ENCODE measurements around the gene ELFN1.

The ELFN1 gene

GRCh38 chr7:1758859-1759521 lies 88.9 kb downstream of the ELFN1 start:
- TF ChIP-seq, protein P1, sequence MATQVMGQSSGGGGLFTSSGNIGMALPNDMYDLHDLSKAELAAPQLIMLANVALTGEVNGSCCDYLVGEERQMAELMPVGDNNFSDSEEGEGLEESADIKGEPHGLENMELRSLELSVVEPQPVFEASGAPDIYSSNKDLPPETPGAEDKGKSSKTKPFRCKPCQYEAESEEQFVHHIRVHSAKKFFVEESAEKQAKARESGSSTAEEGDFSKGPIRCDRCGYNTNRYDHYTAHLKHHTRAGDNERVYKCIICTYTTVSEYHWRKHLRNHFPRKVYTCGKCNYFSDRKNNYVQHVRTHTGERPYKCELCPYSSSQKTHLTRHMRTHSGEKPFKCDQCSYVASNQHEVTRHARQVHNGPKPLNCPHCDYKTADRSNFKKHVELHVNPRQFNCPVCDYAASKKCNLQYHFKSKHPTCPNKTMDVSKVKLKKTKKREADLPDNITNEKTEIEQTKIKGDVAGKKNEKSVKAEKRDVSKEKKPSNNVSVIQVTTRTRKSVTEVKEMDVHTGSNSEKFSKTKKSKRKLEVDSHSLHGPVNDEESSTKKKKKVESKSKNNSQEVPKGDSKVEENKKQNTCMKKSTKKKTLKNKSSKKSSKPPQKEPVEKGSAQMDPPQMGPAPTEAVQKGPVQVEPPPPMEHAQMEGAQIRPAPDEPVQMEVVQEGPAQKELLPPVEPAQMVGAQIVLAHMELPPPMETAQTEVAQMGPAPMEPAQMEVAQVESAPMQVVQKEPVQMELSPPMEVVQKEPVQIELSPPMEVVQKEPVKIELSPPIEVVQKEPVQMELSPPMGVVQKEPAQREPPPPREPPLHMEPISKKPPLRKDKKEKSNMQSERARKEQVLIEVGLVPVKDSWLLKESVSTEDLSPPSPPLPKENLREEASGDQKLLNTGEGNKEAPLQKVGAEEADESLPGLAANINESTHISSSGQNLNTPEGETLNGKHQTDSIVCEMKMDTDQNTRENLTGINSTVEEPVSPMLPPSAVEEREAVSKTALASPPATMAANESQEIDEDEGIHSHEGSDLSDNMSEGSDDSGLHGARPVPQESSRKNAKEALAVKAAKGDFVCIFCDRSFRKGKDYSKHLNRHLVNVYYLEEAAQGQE (IDR thresholded peaks at IDR 0.05; ENCODE audit: insufficient read depth in 1 of 2, low read depth in 2 of 2, low read length in 2 of 2), result no peak
- TF ChIP-seq FOXP2 (optimal IDR thresholded peaks at IDR 0.05; ENCODE audit: borderline replicate concordance, extremely low read depth, extremely low read length, insufficient read depth), result no peak

DNA sequence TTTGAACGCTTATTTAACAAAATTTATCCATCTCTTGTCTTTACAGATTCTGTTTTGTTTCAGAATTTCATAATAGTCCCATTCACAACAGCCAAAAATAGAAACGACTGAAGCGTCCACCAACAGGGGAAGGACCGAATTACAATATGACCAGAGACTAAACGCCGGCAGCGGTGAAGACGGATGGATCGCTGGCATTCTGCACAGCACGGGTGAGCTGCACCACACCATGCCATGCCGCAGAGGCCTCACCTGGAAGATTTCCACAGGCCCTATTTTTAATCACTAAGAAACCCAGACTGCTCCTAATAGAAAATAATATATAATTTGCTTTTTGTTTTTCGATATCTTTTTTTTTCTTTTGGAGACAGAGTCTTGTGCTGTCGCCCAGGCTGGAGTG lies 91.0 kb downstream of the ELFN1 start:
- TF ChIP-seq, protein P1 (IDR thresholded peaks at IDR 0.05; ENCODE audit: insufficient read depth in 1 of 2, low read depth in 2 of 2, low read length in 2 of 2), result no peak
- no peak for TF ChIP-seq FOXP2 (optimal IDR thresholded peaks at IDR 0.05; ENCODE audit: borderline replicate concordance, extremely low read depth, extremely low read length, insufficient read depth)
- TF ChIP-seq TAF1 (IDR thresholded peaks at IDR 0.05; ENCODE audit: borderline replicate concordance, insufficient read depth, low read length), result no peak
- no peak for TF ChIP-seq POLR2AphosphoS5 (IDR thresholded peaks at IDR 0.05; ENCODE audit: low read depth, low read length)

DNA sequence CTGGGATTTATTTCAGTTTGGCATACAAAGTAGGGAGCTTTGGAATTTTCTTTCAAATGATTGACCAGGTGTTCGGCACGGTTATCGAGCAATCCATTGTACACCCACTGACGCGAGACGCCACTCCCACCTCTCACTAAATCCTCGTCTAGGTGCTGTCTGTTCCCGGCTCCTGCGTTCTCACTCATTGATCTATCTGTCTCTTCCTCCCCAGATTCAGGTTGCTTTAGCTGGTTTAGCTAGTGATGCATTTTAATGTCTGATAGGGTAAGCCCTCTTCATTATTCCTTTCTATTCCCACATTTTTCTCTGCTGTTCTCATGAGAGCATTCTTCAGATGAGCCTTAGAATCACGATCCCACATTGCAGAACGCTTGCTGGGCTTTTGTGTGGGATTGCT lies 91.7 kb downstream of the ELFN1 start:
- TF ChIP-seq SIN3A (IDR thresholded peaks at IDR 0.05; ENCODE audit: borderline replicate concordance, insufficient read depth, low read length) (no peak), FOXP2 (optimal IDR thresholded peaks at IDR 0.05; ENCODE audit: borderline replicate concordance, extremely low read depth, extremely low read length, insufficient read depth) (no peak), TAF1 (IDR thresholded peaks at IDR 0.05; ENCODE audit: borderline replicate concordance, insufficient read depth, low read length) (no peak), POLR2AphosphoS5 (IDR thresholded peaks at IDR 0.05; ENCODE audit: low read depth, low read length) (no peak)
- TF ChIP-seq, protein P1 (IDR thresholded peaks at IDR 0.05; ENCODE audit: insufficient read depth in 1 of 2, low read depth in 2 of 2, low read length in 2 of 2), result no peak

DNA sequence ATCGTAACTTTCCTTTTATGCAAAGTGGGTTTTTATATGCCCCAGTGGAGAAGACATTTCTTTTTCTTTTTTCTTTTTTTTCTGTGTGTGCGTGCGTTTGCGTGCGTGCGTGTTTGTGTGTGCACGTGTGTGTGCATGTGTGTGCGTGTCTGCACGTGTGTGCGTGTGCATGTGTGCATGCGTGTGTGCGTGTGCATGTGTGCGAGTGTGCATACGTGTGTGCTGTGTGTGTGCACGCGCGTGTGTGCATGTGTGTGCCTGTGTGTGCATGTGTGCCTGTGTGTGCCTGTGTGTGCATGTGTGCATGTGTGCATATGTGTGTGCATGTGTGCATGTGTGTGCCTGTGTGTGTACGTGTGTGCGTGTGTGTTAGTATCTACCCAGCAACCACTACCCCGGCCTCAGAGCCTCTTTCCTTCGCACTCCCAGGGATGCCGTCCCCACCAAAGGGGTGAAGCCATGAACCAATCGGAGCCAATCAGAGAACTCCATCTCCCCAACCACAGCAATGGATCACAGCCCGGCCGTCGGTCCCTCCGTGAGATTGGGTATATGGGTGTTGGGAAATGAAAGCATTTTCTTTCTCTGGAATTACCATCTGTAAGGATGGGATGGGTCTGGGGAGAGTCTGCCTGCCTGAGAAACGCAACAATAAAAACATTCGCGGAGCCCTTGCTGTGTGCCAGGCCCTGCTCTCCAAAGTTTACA lies 92.3 kb downstream of the ELFN1 start:
- no peak for TF ChIP-seq SIN3A (IDR thresholded peaks at IDR 0.05; ENCODE audit: borderline replicate concordance, insufficient read depth, low read length)
- TF ChIP-seq FOXP2 (optimal IDR thresholded peaks at IDR 0.05; ENCODE audit: borderline replicate concordance, extremely low read depth, extremely low read length, insufficient read depth), result no peak
- TF ChIP-seq POLR2AphosphoS5 (IDR thresholded peaks at IDR 0.05; ENCODE audit: low read depth, low read length), result no peak
- no peak for TF ChIP-seq TAF1 (IDR thresholded peaks at IDR 0.05; ENCODE audit: borderline replicate concordance, insufficient read depth, low read length)
- TF ChIP-seq, protein P1 (IDR thresholded peaks at IDR 0.05; ENCODE audit: insufficient read depth in 1 of 2, low read depth in 2 of 2, low read length in 2 of 2), result no peak
